Suprapubic skin (tissue), 4 donors: ENCODE measurements around the gene OR14A2.

Experiments used
- POLR2A ChIP-seq, 2 donors: fragments of 450-650 bp; IDR thresholded peaks; one replicate each; pipeline ENCODE4 v1.6.1; 2017; ENCODE audit warnings: antibody characterized with exemption in 2 of 2, mild to moderate bottlenecking in 2 of 2, moderate library complexity in 2 of 2
- POLR2AphosphoS5 ChIP-seq, 3 donors: sonication (generic); formaldehyde crosslinking; IDR thresholded peaks; one replicate each; pipeline ENCODE4 v1.6.1; 2017; ENCODE audit warnings: antibody characterized with exemption in 3 of 3
- TF ChIP-seq, protein P1 (sequence below), 2 donors: fragments of 200-600 bp in 1 of 2; fragments of 450-650 bp in 1 of 2; sonication (generic) in 1 of 2; IDR thresholded peaks; one replicate each; pipeline ENCODE4 v1.5.1; 2016 to 2019; ENCODE audit warnings: antibody characterized with exemption in 2 of 2, mild to moderate bottlenecking in 1 of 2, moderate library complexity in 1 of 2

DNA sequence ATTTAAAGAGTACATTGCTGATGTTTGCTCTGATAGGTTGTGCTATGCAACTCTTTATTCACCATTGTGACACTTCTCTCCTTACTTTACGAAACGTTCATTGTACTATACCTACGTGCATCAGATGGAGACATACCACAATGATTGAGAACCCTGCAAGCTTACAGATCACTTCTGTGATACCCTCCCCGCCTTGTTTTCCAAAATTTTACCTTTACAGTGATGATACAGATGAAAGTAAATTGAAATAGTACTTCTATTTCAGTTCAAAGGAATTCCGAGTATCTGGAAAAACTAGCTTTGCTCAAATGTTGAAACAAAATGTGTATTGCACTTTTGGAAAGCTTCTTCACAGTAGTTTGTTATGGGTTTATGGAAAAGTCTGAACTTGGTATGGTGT is 6.2 kb downstream of the OR14A2 start:
- TF ChIP-seq, protein P1, sequence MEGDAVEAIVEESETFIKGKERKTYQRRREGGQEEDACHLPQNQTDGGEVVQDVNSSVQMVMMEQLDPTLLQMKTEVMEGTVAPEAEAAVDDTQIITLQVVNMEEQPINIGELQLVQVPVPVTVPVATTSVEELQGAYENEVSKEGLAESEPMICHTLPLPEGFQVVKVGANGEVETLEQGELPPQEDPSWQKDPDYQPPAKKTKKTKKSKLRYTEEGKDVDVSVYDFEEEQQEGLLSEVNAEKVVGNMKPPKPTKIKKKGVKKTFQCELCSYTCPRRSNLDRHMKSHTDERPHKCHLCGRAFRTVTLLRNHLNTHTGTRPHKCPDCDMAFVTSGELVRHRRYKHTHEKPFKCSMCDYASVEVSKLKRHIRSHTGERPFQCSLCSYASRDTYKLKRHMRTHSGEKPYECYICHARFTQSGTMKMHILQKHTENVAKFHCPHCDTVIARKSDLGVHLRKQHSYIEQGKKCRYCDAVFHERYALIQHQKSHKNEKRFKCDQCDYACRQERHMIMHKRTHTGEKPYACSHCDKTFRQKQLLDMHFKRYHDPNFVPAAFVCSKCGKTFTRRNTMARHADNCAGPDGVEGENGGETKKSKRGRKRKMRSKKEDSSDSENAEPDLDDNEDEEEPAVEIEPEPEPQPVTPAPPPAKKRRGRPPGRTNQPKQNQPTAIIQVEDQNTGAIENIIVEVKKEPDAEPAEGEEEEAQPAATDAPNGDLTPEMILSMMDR (IDR thresholded peaks at IDR 0.05): no peak
- TF ChIP-seq POLR2A (IDR thresholded peaks at IDR 0.05) (no peak), POLR2AphosphoS5 (IDR thresholded peaks at IDR 0.05) (no peak)
